Lower leg skin (tissue), 3 donors: Measurements from ENCODE around the gene HDAC4.

Source experiments
- CTCF ChIP-seq, 3 donors: fragments of 450-650 bp; IDR thresholded peaks; one replicate each; pipeline ENCODE4 v1.5.1; 2016; ENCODE audit warnings: antibody characterized with exemption in 3 of 3, mild to moderate bottlenecking in 3 of 3, moderate library complexity in 2 of 3
- POLR2A ChIP-seq, 2 donors: fragments of 450-650 bp; IDR thresholded peaks; one replicate each; pipeline ENCODE4 v1.6.1; 2016 to 2017; ENCODE audit warnings: antibody characterized with exemption in 2 of 2, mild to moderate bottlenecking in 1 of 2, moderate library complexity in 1 of 2

GRCh38 chr2:239175181-239175580 is 225.6 kb downstream of the HDAC4 start:
- TF ChIP-seq CTCF (IDR thresholded peaks at IDR 0.05) (no peak), POLR2A (IDR thresholded peaks at IDR 0.05) (no peak)
